ENCODE measurements around the gene FAM120AOS. TPM values are rescaled to one million over a fixed set of nuclear protein-coding genes. Genes with fewer than 3 reads are reported as not detected.

The FAM120AOS gene
- polyA plus RNA-seq, 3 donors, result 33.2 to 47.7 (median 41.6) TPM

GRCh38 chr9:93458712-93459111 is 5.3 kb upstream of the FAM120AOS start:
- peaks cover 100% of the 10 kb centered on the region for H3K79me2 ChIP-seq (ENCODE audit: insufficient read depth, low read length)
- peak in 1 of 3 donors; percentile 38 for DNase-seq
- Mint-ChIP-seq H3K36me3 (peaks cover 16 to 19% of the 10 kb centered on the region in 2 donors), H3K4me1 (peaks cover 80% of the 10 kb centered on the region), H3K9me3 (no peaks in the 10 kb centered on the region), H3K27me3 (ENCODE audit: low read depth in 3 of 3) (no peaks in the 10 kb centered on the region), H3K27ac (peak overlapping the region in 6 of 7 donors; percentile 30 to 90 (median 66)), H3K4me3 (peak overlapping the region in 1 of 2 donors; percentile 51)
- H3K27me3 ChIP-seq (ENCODE audit: control insufficient read depth in 2 of 2, insufficient read depth in 2 of 2, low read length in 2 of 2), result no peaks in the 10 kb centered on the region
- H3K36me3 ChIP-seq (replicated peaks in 1 of 2; ENCODE audit: control insufficient read depth in 1 of 2, insufficient read depth in 2 of 2, low read length in 2 of 2), result peaks cover 0 to 2% of the 10 kb centered on the region in 2 donors
- peak overlapping the region in 1 of 3 experiments; percentile 31 for H3K4me3 ChIP-seq (replicated peaks in 1 of 3; ENCODE audit: low read depth in 2 of 3, low read length in 3 of 3)
- intact Hi-C loops (cut with micrococcal nuclease), result loop anchor here (10.0 kb wide), 2 partner anchors 364 to 494 kb away; partner anchors contain the start of gene CARD19 (in 2 of the 2)
- 45% methylated on average over 2 of the region's 4 CpGs for WGBS (ENCODE audit: insufficient coverage)
- no peak for TF ChIP-seq CTCF (IDR thresholded peaks at IDR 0.05)
- H3K4me2 ChIP-seq (replicated peaks; ENCODE audit: extremely low read depth, low read length, poor library complexity, severe bottlenecking), result peak overlapping the region; percentile 26
- H3K9me3 ChIP-seq (replicated peaks in 1 of 2; ENCODE audit: control insufficient read depth in 1 of 2, insufficient read depth in 1 of 2, low read length in 2 of 2), result no peaks in the 10 kb centered on the region
- H3K4me1 ChIP-seq (ENCODE audit: control insufficient read depth in 1 of 2, insufficient read depth in 2 of 2, low read length in 2 of 2), result peaks cover 72 to 89% of the 10 kb centered on the region in 2 donors
- H3K9ac ChIP-seq (ENCODE audit: insufficient read depth, low read length, poor library complexity, severe bottlenecking), result no peak overlapping the region
- no peak overlapping the region for H2AFZ ChIP-seq (ENCODE audit: insufficient read depth, low read depth, low read length, poor library complexity, severe bottlenecking)
- H3K27ac ChIP-seq (ENCODE audit: low read depth in 1 of 2, low read length in 2 of 2), result peak overlapping the region in 1 of 2 donors; percentile 70
- peaks cover 70% of the 10 kb centered on the region for H4K20me1 ChIP-seq (ENCODE audit: insufficient read depth, low read length)

GRCh38 chr9:93457006-93457405 is 3.6 kb upstream of the FAM120AOS start:
- TF ChIP-seq CTCF (IDR thresholded peaks at IDR 0.05), result no peak
- peaks cover 15 to 16% of the 10 kb centered on the region in 2 donors for H3K36me3 Mint-ChIP-seq
- H3K27ac Mint-ChIP-seq, result peak overlapping the region; percentile 79 to 90 (median 82)
- Histone ChIP-seq H2AFZ (ENCODE audit: insufficient read depth, low read depth, low read length, poor library complexity, severe bottlenecking) (no peak overlapping the region), H3K4me1 (ENCODE audit: control insufficient read depth in 1 of 2, insufficient read depth in 2 of 2, low read length in 2 of 2) (peaks cover 64 to 79% of the 10 kb centered on the region in 2 donors), H3K79me2 (ENCODE audit: insufficient read depth, low read length) (peaks cover 100% of the 10 kb centered on the region), H3K4me2 (replicated peaks; ENCODE audit: extremely low read depth, low read length, poor library complexity, severe bottlenecking) (peak overlapping the region; percentile 50), H3K9me3 (replicated peaks in 1 of 2; ENCODE audit: control insufficient read depth in 1 of 2, insufficient read depth in 1 of 2, low read length in 2 of 2) (no peaks in the 10 kb centered on the region), H3K9ac (ENCODE audit: insufficient read depth, low read length, poor library complexity, severe bottlenecking) (no peak overlapping the region), H4K20me1 (ENCODE audit: insufficient read depth, low read length) (peaks cover 70% of the 10 kb centered on the region), H3K36me3 (replicated peaks in 1 of 2; ENCODE audit: control insufficient read depth in 1 of 2, insufficient read depth in 2 of 2, low read length in 2 of 2) (peaks cover 0 to 2% of the 10 kb centered on the region in 2 donors), H3K27ac (ENCODE audit: low read depth in 1 of 2, low read length in 2 of 2) (peak overlapping the region in 1 of 2 donors; percentile 68), H3K27me3 (ENCODE audit: control insufficient read depth in 2 of 2, insufficient read depth in 2 of 2, low read length in 2 of 2) (no peaks in the 10 kb centered on the region), H3K4me3 (replicated peaks in 1 of 3; ENCODE audit: low read depth in 2 of 3, low read length in 3 of 3) (peak overlapping the region in 1 of 3 experiments; percentile 41)
- peaks cover 73% of the 10 kb centered on the region for H3K4me1 Mint-ChIP-seq
- DNase-seq, result no peak
- WGBS (ENCODE audit: insufficient coverage), result no CpG with 5 or more reads among the region's 1 CpG
- intact Hi-C loops (cut with micrococcal nuclease), result loop anchor here (10.0 kb wide), 2 partner anchors 362 to 492 kb away; partner anchors contain the start of gene CARD19 (in 2 of the 2)
- no peak overlapping the region for H3K4me3 Mint-ChIP-seq
- H3K9me3 Mint-ChIP-seq, result peaks cover 0 to 2% (median 0%) of the 10 kb centered on the region in 7 donors
- H3K27me3 Mint-ChIP-seq (ENCODE audit: low read depth in 3 of 3), result no peaks in the 10 kb centered on the region

Data from CD14-positive monocyte (primary cell).